Thymus (tissue), 11 donors: ENCODE results near the gene TMEM245. TPM values are rescaled to one million over a fixed set of nuclear protein-coding genes. Genes with fewer than 3 reads are reported as not detected.
"Not testable (repeated sequence)": the region's sequence is repeated elsewhere in the genome, so short reads cannot be mapped to it uniquely, and the experiment has no call there.

ENCODE experiments used
- DNase-seq, 9 donors: peaks; one replicate each; pipeline ENCODE4 v3.0.0-alpha.2; 2013; ENCODE audit warnings: low spot score in 9 of 9, low read depth in 6 of 9, missing footprints in 1 of 9
- H3K27ac ChIP-seq, 2 donors: one replicate each; pipeline ENCODE4 v1.5.1; 2013; ENCODE audit warnings: control low read depth in 1 of 2, low read depth in 1 of 2, low read length in 1 of 2, mild to moderate bottlenecking in 1 of 2, moderate library complexity in 1 of 2
- H3K27me3 ChIP-seq, 2 donors: one replicate each; pipeline ENCODE4 v1.5.1; 2013; ENCODE audit warnings: low read length in 1 of 2; ENCODE audit not compliant: control insufficient read depth in 2 of 2, insufficient read depth in 1 of 2
- H3K36me3 ChIP-seq, 2 donors: one replicate each; pipeline ENCODE4 v1.5.1; 2013; ENCODE audit warnings: low read length in 1 of 2, mild to moderate bottlenecking in 1 of 2, moderate library complexity in 1 of 2; ENCODE audit not compliant: control insufficient read depth in 2 of 2, insufficient read depth in 2 of 2
- H3K4me1 ChIP-seq, 2 donors: one replicate each; pipeline ENCODE4 v1.5.1; 2013; ENCODE audit warnings: low read length in 2 of 2; ENCODE audit not compliant: control insufficient read depth in 2 of 2, insufficient read depth in 2 of 2
- H3K4me3 ChIP-seq, 2 donors: one replicate each; pipeline ENCODE4 v1.5.1; 2013; ENCODE audit warnings: low read length in 2 of 2, control low read depth in 1 of 2, mild to moderate bottlenecking in 1 of 2
- H3K9me3 ChIP-seq, 2 donors: one replicate each; pipeline ENCODE4 v1.5.1; 2013; ENCODE audit warnings: low read length in 1 of 2, mild to moderate bottlenecking in 1 of 2; ENCODE audit not compliant: control insufficient read depth in 2 of 2, insufficient read depth in 1 of 2
- WGBS: extraction: QIAGEN DNeasy Blood & Tissue Kit; methylation state at CpG from one replicate; pipeline ENCODE4 v1.1.7; 2013; 5-methylcytosine and 5-hydroxymethylcytosine counted together
- polyA plus RNA-seq: library from polyadenylated mRNA; stranded (reverse); fragments of 200-250 nt; gene quantifications from one replicate; pipeline ENCODE4 v1.2.3, GENCODE V29; 2013
- total RNA-seq: library from RNA; stranded (reverse); fragments of 120-200 nt; gene quantifications from one replicate; pipeline ENCODE4 v1.2.4, GENCODE V29; 2013
- donor health status: healthy.

TMEM245 gene
- total and polyA plus RNA-seq, 2 donors, result 9.3 to 21.1 TPM

- no peak for DNase-seq
- no peak overlapping the region for H3K27ac ChIP-seq
- peaks cover 32 to 67% of the 10 kb centered on the region in 2 donors for H3K36me3 ChIP-seq
- H3K4me1 ChIP-seq, result no peaks in the 10 kb centered on the region
- no peaks in the 10 kb centered on the region for H3K9me3 ChIP-seq
- no peaks in the 10 kb centered on the region for H3K27me3 ChIP-seq
- no peak overlapping the region for H3K4me3 ChIP-seq
- WGBS, result 99% methylated on average over 1 of the region's 1 CpG
Observed at GRCh38 chr9:109068764-109069163, 51.0 kb downstream of the TMEM245 start.

DNA sequence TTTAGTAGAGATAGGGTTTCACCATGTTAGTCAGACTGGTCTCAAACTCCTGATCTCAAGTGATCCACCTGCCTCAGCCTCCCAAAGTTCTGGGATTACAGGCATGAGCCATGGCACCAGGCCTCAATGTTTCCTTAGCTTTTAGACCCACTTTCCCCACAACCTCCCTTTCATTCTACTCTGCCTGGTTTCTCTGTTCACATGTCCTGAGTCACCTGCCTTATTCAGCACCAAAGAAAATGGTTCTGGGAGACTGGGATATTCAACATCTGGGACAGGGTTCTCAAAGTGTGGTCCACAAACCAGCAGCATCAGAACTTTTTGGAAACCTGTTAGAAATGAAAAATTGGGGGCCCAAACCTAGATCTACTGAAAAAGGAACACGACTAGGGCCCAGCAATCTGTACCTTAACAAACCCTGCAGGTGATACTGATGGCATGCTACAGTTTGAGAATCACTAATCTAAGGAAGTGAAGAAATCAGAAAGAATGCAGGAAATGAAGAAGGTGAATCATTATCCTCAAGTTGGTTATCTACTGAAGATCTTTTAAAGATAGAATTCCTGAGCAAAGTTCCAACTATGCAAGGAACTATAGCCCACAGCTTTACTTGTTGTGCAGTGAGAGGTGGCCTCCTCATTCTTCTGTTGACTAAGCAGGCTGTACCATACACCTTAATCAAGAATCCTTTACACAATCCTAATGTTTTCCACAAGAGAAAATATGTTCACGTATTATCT, 54.6 kb downstream of the TMEM245 start:
- no peak for DNase-seq
- Histone ChIP-seq H3K36me3 (peaks cover 21 to 70% of the 10 kb centered on the region in 2 donors), H3K27me3 (no peaks in the 10 kb centered on the region), H3K27ac (no peak overlapping the region), H3K4me3 (no peak overlapping the region), H3K4me1 (no peaks in the 10 kb centered on the region), H3K9me3 (no peaks in the 10 kb centered on the region)
- 96% methylated on average over 2 of the region's 2 CpGs for WGBS

DNA sequence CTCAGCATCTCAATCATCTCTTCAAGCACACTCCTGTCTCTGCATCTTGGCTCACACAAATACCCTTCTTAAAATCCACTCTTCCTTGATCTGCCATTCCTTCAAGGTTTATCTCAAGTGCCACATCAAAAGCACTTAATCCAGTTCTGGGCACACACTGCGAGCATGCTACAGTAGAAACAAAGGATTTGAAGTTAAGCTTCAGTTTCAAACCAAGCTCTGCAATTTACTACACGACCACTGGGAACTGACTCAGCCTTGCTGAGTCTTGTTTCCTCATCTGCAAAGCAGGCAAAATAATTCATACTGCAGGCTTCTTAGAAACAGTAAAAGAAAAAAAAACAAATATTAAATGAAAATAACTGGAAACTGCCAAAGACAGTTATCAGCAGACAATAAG, 56.0 kb downstream of the TMEM245 start:
- H3K36me3 ChIP-seq, result peaks cover 12 to 70% of the 10 kb centered on the region in 2 donors

GRCh38 chr9:109062543-109062942, 57.2 kb downstream of the TMEM245 start:
- Histone ChIP-seq H3K4me1 (no peaks in the 10 kb centered on the region), H3K4me3 (no peak overlapping the region), H3K27me3 (no peaks in the 10 kb centered on the region), H3K9me3 (no peaks in the 10 kb centered on the region), H3K36me3 (peaks cover 6 to 68% of the 10 kb centered on the region in 2 donors), H3K27ac (no peak overlapping the region)
- 98% methylated on average over 6 of the region's 6 CpGs for WGBS
- DNase-seq, result no peak

More for the DNA sequence above, 56.0 kb downstream of the TMEM245 start:
- Histone ChIP-seq H3K4me1 (no peaks in the 10 kb centered on the region), H3K9me3 (no peaks in the 10 kb centered on the region), H3K27ac (no peak overlapping the region), H3K27me3 (no peaks in the 10 kb centered on the region), H3K4me3 (no peak overlapping the region)
- DNase-seq, result no peak
- 86% methylated on average over 2 of the region's 2 CpGs for WGBS

- H3K27me3 ChIP-seq, result no peaks in the 10 kb centered on the region
- no peak overlapping the region for H3K27ac ChIP-seq
- no peak overlapping the region for H3K4me3 ChIP-seq
- no peaks in the 10 kb centered on the region for H3K4me1 ChIP-seq
- no peak for DNase-seq
- 99% methylated on average over 3 of the region's 3 CpGs for WGBS
- H3K9me3 ChIP-seq, result no peaks in the 10 kb centered on the region
- H3K36me3 ChIP-seq, result peaks cover 9 to 78% of the 10 kb centered on the region in 2 donors
Observed at GRCh38 chr9:109060191-109060590, 59.6 kb downstream of the TMEM245 start.

- DNase-seq, H3K9me3 ChIP-seq, H3K4me1 ChIP-seq, H3K4me3 ChIP-seq, H3K27ac ChIP-seq, H3K27me3 ChIP-seq: not testable (repeated sequence)
- 98% methylated on average over 4 of the region's 4 CpGs for WGBS
- H3K36me3 ChIP-seq, result peaks cover 29 to 74% of the 10 kb centered on the region in 2 donors
Observed at GRCh38 chr9:109053121-109053520, 66.6 kb downstream of the TMEM245 start.

GRCh38 chr9:109052416-109052815, 67.3 kb downstream of the TMEM245 start:
- Histone ChIP-seq H3K4me1 (no peaks in the 10 kb centered on the region), H3K27me3 (no peaks in the 10 kb centered on the region), H3K9me3 (no peaks in the 10 kb centered on the region), H3K27ac (no peak overlapping the region), H3K4me3 (no peak overlapping the region), H3K36me3 (peaks cover 32 to 80% of the 10 kb centered on the region in 2 donors)
- no peak for DNase-seq
- whole genome bisulfite sequencing, result 94% methylated on average over 2 of the region's 2 CpGs

- Histone ChIP-seq H3K36me3 (peaks cover 33 to 80% of the 10 kb centered on the region in 2 donors), H3K4me3 (no peak overlapping the region), H3K4me1 (no peaks in the 10 kb centered on the region), H3K27me3 (no peaks in the 10 kb centered on the region), H3K9me3 (no peaks in the 10 kb centered on the region), H3K27ac (no peak overlapping the region)
- 99% methylated on average over 1 of the region's 1 CpG for WGBS
- DNase-seq, result no peak
Observed at GRCh38 chr9:109051733-109052132, 68.0 kb downstream of the TMEM245 start.

DNA sequence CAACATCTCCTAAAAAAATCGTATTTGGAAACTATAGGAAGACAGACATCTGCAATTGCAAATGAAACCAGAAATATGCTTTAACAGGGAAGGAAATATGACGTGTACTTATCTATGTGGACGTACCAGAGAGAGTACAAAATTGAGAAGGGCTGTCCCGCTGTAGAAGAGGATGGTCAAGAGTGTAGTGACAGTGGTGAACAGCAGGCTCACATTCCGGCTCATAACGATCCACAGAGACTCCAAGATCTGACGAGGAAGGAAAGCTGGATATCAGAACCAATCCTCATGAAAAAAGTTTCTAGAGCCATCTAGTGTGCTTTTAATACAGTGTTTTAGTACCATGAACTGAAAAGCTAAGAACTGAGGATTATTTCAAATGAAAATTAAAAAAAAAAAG, 69.3 kb downstream of the TMEM245 start:
- Histone ChIP-seq H3K27ac (no peak overlapping the region), H3K27me3 (no peaks in the 10 kb centered on the region), H3K36me3 (peaks cover 33 to 76% of the 10 kb centered on the region in 2 donors), H3K4me3 (no peak overlapping the region), H3K9me3 (no peaks in the 10 kb centered on the region), H3K4me1 (no peaks in the 10 kb centered on the region)
- DNase-seq, result no peak
- 84% methylated on average over 7 of the region's 7 CpGs for WGBS
